ENCODE data around the gene MEIS1. TPM values are rescaled to one million over a fixed set of nuclear protein-coding genes. Genes with fewer than 3 reads are reported as not detected.

MEIS1 gene
- total and polyA plus RNA-seq, 2 experiments from 2014 or later, result 115 to 121 TPM

- Histone ChIP-seq H3K36me3 (peaks cover 54% of the 10 kb centered on the region), H3K4me3 (no peak overlapping the region), H3K9me3 (ENCODE audit: low read depth) (no peaks in the 10 kb centered on the region), H3K27me3 (no peaks in the 10 kb centered on the region), H3K27ac (peak overlapping the region; percentile 49), H3K4me1 (ENCODE audit: low read depth) (peaks cover 47% of the 10 kb centered on the region)
- TF ChIP-seq CTCF (IDR thresholded peaks at IDR 0.05; ENCODE audit: low read depth, low read length), result no peak
- peak in 1 of 2 donors; percentile 12 for DNase-seq (ENCODE audit: low read depth in 1 of 2, low spot score in 1 of 2)
Observed at GRCh38 chr2:66457545-66457944, 22.6 kb downstream of the MEIS1 start.

GRCh38 chr2:66460031-66460430, 25.1 kb downstream of the MEIS1 start:
- H3K27ac ChIP-seq, result peak overlapping the region; percentile 79
- H3K27me3 ChIP-seq, result no peaks in the 10 kb centered on the region
- no peak for TF ChIP-seq CTCF (IDR thresholded peaks at IDR 0.05; ENCODE audit: low read depth, low read length)
- DNase-seq (ENCODE audit: low read depth in 1 of 2, low spot score in 1 of 2), result no peak
- H3K4me3 ChIP-seq, result no peak overlapping the region
- peaks cover 49% of the 10 kb centered on the region for H3K36me3 ChIP-seq
- no peaks in the 10 kb centered on the region for H3K9me3 ChIP-seq (ENCODE audit: low read depth)
- H3K4me1 ChIP-seq (ENCODE audit: low read depth), result peaks cover 65% of the 10 kb centered on the region

GRCh38 chr2:66461001-66461663, 26.2 kb downstream of the MEIS1 start:
- H3K4me3 ChIP-seq, result no peak overlapping the region
- H3K4me1 ChIP-seq (ENCODE audit: low read depth), result peaks cover 75% of the 10 kb centered on the region
- no peak for TF ChIP-seq CTCF (IDR thresholded peaks at IDR 0.05; ENCODE audit: low read depth, low read length)
- no peak for DNase-seq (ENCODE audit: low read depth in 1 of 2, low spot score in 1 of 2)
- H3K36me3 ChIP-seq, result peaks cover 39% of the 10 kb centered on the region
- H3K27me3 ChIP-seq, result no peaks in the 10 kb centered on the region
- H3K9me3 ChIP-seq (ENCODE audit: low read depth), result no peaks in the 10 kb centered on the region
- H3K27ac ChIP-seq, result peak overlapping the region; percentile 79

GRCh38 chr2:66461664-66462500, 27.0 kb downstream of the MEIS1 start:
- no peak overlapping the region for H3K4me3 ChIP-seq
- H3K4me1 ChIP-seq (ENCODE audit: low read depth), result peaks cover 83% of the 10 kb centered on the region
- H3K36me3 ChIP-seq, result peaks cover 32% of the 10 kb centered on the region
- no peaks in the 10 kb centered on the region for H3K27me3 ChIP-seq
- DNase-seq (ENCODE audit: low read depth in 1 of 2, low spot score in 1 of 2), result no peak
- H3K27ac ChIP-seq, result peak overlapping the region; percentile 79
- H3K9me3 ChIP-seq (ENCODE audit: low read depth), result no peaks in the 10 kb centered on the region
- no peak for TF ChIP-seq CTCF (IDR thresholded peaks at IDR 0.05; ENCODE audit: low read depth, low read length)

- H3K27ac ChIP-seq, result peak overlapping the region; percentile 79
- H3K27me3 ChIP-seq, result no peaks in the 10 kb centered on the region
- no peak for DNase-seq (ENCODE audit: low read depth in 1 of 2, low spot score in 1 of 2)
- no peak for TF ChIP-seq CTCF (IDR thresholded peaks at IDR 0.05; ENCODE audit: low read depth, low read length)
- peaks cover 88% of the 10 kb centered on the region for H3K4me1 ChIP-seq (ENCODE audit: low read depth)
- no peaks in the 10 kb centered on the region for H3K9me3 ChIP-seq (ENCODE audit: low read depth)
- H3K36me3 ChIP-seq, result peaks cover 31% of the 10 kb centered on the region
- no peak overlapping the region for H3K4me3 ChIP-seq
Observed at GRCh38 chr2:66462501-66462825, 27.5 kb downstream of the MEIS1 start.
